ENCODE measurements around the gene EMILIN3.

EMILIN3 gene

DNA sequence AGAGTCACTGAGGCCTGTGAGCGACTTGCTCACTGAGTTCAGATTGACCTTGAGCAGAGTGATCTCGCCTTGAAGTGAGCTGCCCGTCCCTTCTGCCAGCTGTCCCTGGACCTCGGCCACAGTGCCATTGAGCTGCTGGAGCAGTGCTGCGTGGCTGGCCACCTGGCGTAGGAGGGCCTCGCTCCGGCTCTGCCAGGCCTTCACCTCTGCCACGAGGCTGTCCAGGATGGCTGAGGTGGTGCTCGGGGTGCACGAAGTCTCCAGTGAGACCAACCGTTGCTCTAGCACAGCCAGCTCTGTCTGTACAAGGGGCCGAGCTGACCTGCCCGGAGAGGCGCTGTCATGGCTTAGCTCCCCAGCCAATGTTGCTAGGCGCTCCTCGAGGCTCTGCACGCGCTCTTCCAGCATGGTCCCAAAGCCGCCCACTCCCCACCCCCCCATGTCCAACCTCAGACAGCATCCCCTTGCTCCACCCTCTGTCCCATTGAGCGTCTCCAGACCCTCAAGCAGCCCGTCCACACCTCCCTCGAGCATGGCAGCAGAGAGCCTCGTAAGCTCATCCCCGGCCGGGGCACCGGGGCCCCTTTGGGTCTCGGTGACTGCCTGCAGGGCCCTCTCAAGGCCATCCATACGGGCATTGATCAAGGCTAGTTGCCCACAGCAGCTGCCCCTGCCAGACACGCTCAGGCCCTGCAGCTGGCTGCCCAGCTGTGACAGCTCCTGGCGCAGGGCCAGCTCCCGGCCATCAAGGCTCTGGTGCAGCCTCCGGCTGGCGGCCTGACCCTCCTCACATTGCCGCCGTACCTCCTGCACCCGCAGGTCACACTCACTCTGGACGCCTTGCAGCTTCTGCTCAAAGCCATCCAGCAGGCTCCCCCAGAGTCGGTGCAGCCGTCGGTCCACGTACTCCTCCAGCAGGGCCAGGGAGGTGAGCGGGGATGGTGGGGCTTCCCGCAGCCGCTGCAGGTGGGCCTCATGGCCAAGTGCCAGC is 4.6 kb downstream of the EMILIN3 start:
- ChIA-PET POLR2A (no interaction called here), CTCF (no interaction called here)
- TF ChIP-seq BHLHE40 (IDR thresholded peaks at IDR 0.05; ENCODE audit: borderline replicate concordance) (no peak), LEF1 (IDR thresholded peaks at IDR 0.05; ENCODE audit: borderline replicate concordance) (no peak), CTBP1 (IDR thresholded peaks at IDR 0.05; ENCODE audit: borderline replicate concordance) (no peak), PKNOX1 (IDR thresholded peaks at IDR 0.05) (no peak), NFRKB (IDR thresholded peaks at IDR 0.05) (no peak), L3MBTL2 (conservative IDR thresholded peaks at IDR 0.05) (no peak)
- DNase-seq (ENCODE audit: extremely low spot score): no peak

DNA sequence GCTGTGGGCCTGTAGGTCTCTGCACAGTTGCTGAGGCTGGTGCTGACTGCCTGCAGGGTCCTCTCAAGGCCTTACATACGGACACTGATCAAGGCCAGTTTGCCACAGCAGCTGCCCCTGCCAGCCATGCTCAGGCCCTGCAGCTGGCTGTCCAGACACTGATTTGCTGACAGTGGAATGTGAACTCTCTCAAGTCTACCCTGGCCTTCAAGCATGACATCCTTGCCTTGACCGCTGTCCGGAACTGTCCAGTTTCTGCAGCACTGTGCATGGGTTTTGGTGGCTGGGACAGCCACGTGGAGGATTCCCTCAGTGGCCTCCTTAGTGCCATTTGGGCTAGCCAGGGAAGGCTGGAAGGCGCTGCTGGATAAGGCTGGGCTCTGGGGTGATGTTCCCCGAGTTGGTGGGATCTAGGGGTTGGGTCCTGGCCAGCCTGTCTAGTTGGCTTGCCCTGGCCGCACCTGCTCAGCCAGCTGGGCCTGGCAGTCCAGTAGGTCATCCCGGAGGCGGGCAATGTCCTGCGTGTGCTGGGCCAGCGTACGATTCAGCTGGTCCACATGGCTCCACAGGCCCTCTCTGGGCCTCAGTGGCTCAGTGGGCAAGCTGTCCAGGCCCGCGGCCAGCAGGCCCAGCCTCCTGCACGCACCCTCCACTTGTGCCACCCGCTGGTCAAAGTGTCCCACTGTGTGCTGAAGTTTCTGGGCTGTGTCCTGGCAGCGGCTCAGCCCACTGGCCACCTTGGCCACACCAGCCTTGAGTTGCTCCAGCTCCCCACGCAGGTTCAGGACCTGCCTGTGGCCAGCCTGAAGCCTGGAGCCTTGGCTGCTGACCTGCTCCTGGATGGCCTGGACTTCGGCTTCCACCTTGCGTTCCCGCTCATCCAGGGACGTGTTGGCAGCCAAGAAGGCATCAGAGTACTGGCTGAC is 5.5 kb downstream of the EMILIN3 start:
- TF ChIP-seq FOXA1 (IDR thresholded peaks at IDR 0.05) (no peak), HDGF (IDR thresholded peaks at IDR 0.05; ENCODE audit: borderline replicate concordance) (no peak), NFRKB (IDR thresholded peaks at IDR 0.05) (no peak), L3MBTL2 (conservative IDR thresholded peaks at IDR 0.05) (no peak), FOXM1 (IDR thresholded peaks at IDR 0.05; ENCODE audit: borderline replicate concordance) (no peak), ELF4 (IDR thresholded peaks at IDR 0.05) (no peak), BHLHE40 (IDR thresholded peaks at IDR 0.05; ENCODE audit: borderline replicate concordance) (no peak), TARDBP (IDR thresholded peaks at IDR 0.05) (no peak), FOXK2 (IDR thresholded peaks at IDR 0.05) (no peak), ARNT (IDR thresholded peaks at IDR 0.05) (no peak), SP1 (IDR thresholded peaks at IDR 0.05) (no peak), ZNF384 (IDR thresholded peaks at IDR 0.05) (no peak)
- no peak for DNase-seq (ENCODE audit: extremely low spot score)
- ChIA-PET POLR2A (no interaction called here), CTCF (no interaction called here)

- POLR2A ChIA-PET: no interaction called here
- TF ChIP-seq FOXK2 (IDR thresholded peaks at IDR 0.05): no peak
- TF ChIP-seq HDGF (IDR thresholded peaks at IDR 0.05; ENCODE audit: borderline replicate concordance): no peak
- no peak for TF ChIP-seq ARNT (IDR thresholded peaks at IDR 0.05)
- no peak for TF ChIP-seq SP1 (IDR thresholded peaks at IDR 0.05)
- TF ChIP-seq ZNF384 (IDR thresholded peaks at IDR 0.05): no peak
- TF ChIP-seq LEF1 (IDR thresholded peaks at IDR 0.05; ENCODE audit: borderline replicate concordance): no peak
- no peak for TF ChIP-seq FOXA1 (IDR thresholded peaks at IDR 0.05)
- no peak for TF ChIP-seq NFRKB (IDR thresholded peaks at IDR 0.05)
- no peak for TF ChIP-seq TARDBP (IDR thresholded peaks at IDR 0.05)
- TF ChIP-seq L3MBTL2 (conservative IDR thresholded peaks at IDR 0.05): no peak
- no peak for TF ChIP-seq BHLHE40 (IDR thresholded peaks at IDR 0.05; ENCODE audit: borderline replicate concordance)
- TF ChIP-seq PKNOX1 (IDR thresholded peaks at IDR 0.05): no peak
- no peak for TF ChIP-seq SUZ12 (IDR thresholded peaks at IDR 0.05)
- no peak for TF ChIP-seq FOXM1 (IDR thresholded peaks at IDR 0.05; ENCODE audit: borderline replicate concordance)
- TF ChIP-seq ELF4 (IDR thresholded peaks at IDR 0.05): no peak
- TF ChIP-seq CTBP1 (IDR thresholded peaks at IDR 0.05; ENCODE audit: borderline replicate concordance): no peak
- CTCF ChIA-PET: interaction anchor here (1.1 kb wide), 1 partner anchor 28 kb away, joined by 3 read pairs; no protein-coding TSS in a partner anchor
Measured at GRCh38 chr20:41359541-41360011, 7.0 kb downstream of the EMILIN3 start.

DNA sequence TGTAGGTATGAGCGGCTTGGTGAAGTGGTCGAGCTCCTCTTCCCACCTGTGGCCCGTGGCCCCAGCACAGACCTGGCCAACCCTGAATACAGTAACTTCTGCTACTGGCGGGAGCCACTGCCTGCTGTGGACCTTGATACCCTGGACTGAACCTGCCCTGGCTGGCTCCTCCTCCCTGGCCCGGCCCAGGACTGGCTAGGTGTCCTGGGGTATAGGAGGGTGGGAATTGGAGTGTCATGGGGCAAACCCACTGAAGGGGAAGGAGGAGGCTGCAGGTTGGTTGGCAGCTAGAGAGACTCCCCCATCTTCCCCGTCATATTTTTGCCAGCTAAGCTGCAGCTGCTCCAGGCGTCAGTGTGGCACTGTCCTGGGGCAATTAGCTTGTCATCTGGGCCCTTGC is 7.9 kb downstream of the EMILIN3 start:
- POLR2A ChIA-PET: no interaction called here
- CTCF ChIA-PET: interaction anchor here (1.1 kb wide), 1 partner anchor 29 kb away, joined by 3 read pairs; no protein-coding TSS in a partner anchor
- no peak for DNase-seq (ENCODE audit: extremely low spot score)
- no peak for TF ChIP-seq L3MBTL2 (conservative IDR thresholded peaks at IDR 0.05)

More at GRCh38 chr20:41359541-41360011, 7.0 kb downstream of the EMILIN3 start:
- DNase-seq (ENCODE audit: extremely low spot score): no peak

DNA sequence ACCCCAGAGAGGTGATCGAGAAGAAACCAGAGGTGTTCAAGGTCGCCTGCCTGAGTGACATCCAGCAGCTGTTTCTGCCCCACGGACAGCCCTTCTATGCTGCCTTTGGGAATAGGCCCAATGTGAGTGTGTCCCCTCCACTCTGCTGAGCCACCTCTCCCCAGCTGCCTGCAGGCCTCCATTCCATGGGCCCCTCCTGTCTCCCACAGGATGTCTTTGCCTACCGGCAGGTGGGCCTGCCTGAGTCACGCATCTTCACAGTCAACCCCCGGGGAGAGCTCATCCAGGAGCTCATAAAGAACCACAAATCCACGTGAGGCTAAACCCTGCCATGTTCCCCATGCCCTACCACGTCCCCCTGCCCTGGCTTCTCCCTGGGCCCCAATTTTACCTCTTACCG is 8.4 kb downstream of the EMILIN3 start:
- ChIA-PET CTCF (interaction anchor here (1.1 kb wide), 1 partner anchor 29 kb away, joined by 3 read pairs; no protein-coding TSS in a partner anchor), POLR2A (no interaction called here)
- no peak for DNase-seq (ENCODE audit: extremely low spot score)
- TF ChIP-seq FOXM1 (IDR thresholded peaks at IDR 0.05; ENCODE audit: borderline replicate concordance) (no peak), FOXA1 (IDR thresholded peaks at IDR 0.05) (no peak), ELF4 (IDR thresholded peaks at IDR 0.05) (no peak), ZNF384 (IDR thresholded peaks at IDR 0.05) (no peak), BHLHE40 (IDR thresholded peaks at IDR 0.05; ENCODE audit: borderline replicate concordance) (no peak), LEF1 (IDR thresholded peaks at IDR 0.05; ENCODE audit: borderline replicate concordance) (no peak), ARNT (IDR thresholded peaks at IDR 0.05) (no peak), HDGF (IDR thresholded peaks at IDR 0.05; ENCODE audit: borderline replicate concordance) (no peak), SP1 (IDR thresholded peaks at IDR 0.05) (no peak), CTBP1 (IDR thresholded peaks at IDR 0.05; ENCODE audit: borderline replicate concordance) (no peak), L3MBTL2 (conservative IDR thresholded peaks at IDR 0.05) (no peak), PKNOX1 (IDR thresholded peaks at IDR 0.05) (no peak), TARDBP (IDR thresholded peaks at IDR 0.05) (no peak), FOXK2 (IDR thresholded peaks at IDR 0.05) (no peak), SUZ12 (IDR thresholded peaks at IDR 0.05) (no peak), NFRKB (IDR thresholded peaks at IDR 0.05) (no peak)

Data from HEK293T (cell line).